K562 (cell line): ENCODE data around the gene CHD3. TPM values are rescaled to one million over a fixed set of nuclear protein-coding genes. Genes with fewer than 3 reads are reported as not detected.

Source experiments
- DPF2 ChIP-seq: fragments of 450-650 bp; IDR thresholded peaks from 2 replicates; pipeline ENCODE4 v1.6.1; 2016
- EGR1 ChIP-seq: fragments of 450-650 bp; conservative IDR thresholded peaks from 2 replicates; pipeline ENCODE4 v1.6.1; 2017; ENCODE audit warnings: mild to moderate bottlenecking
- EWSR1 ChIP-seq: fragments of 450-650 bp; IDR thresholded peaks from 2 replicates; pipeline ENCODE4 v1.6.1; 2018; ENCODE audit warnings: borderline replicate concordance, mild to moderate bottlenecking, low read depth, moderate library complexity; ENCODE audit not compliant: partially characterized antibody
- FOXJ2 ChIP-seq: fragments of 200-800 bp; sonication (Bioruptor generic); IDR thresholded peaks from 2 replicates; pipeline ENCODE4 v1.6.1; 2016; ENCODE audit warnings: missing genetic modification characterization, missing compliant biosample characterization
- ILK ChIP-seq: fragments of 450-650 bp; IDR thresholded peaks from 2 replicates; pipeline ENCODE4 v1.6.1; 2016; ENCODE audit warnings: missing genetic modification characterization, low read depth, mild to moderate bottlenecking, missing compliant biosample characterization, moderate library complexity, borderline replicate concordance
- KAT2B ChIP-seq: IDR thresholded peaks from one replicate; pipeline ENCODE4 v1.6.1; 2012; ENCODE audit warnings: low read depth, mild to moderate bottlenecking, control low read depth, inconsistent platforms, low read length, moderate library complexity
- MYNN ChIP-seq, 2 experiments: sonication (generic); formaldehyde crosslinking in 1 of 2; IDR thresholded peaks; 2 replicates each; pipeline versions ENCODE4 v1.5.0 to v1.6.1; 2016 to 2020; ENCODE audit warnings: antibody characterized with exemption in 1 of 2, missing genetic modification reagents in 1 of 2
- NFIC ChIP-seq: fragments of 450-650 bp; IDR thresholded peaks from 2 replicates; pipeline ENCODE4 v1.6.1; 2017; ENCODE audit warnings: mild to moderate bottlenecking, inconsistent platforms
- RFX1 ChIP-seq: fragments of 450-650 bp; IDR thresholded peaks from 2 replicates; pipeline ENCODE4 v1.6.1; 2016; ENCODE audit warnings: mild to moderate bottlenecking, moderate library complexity
- SUPT5H ChIP-seq: fragments of 450-650 bp; IDR thresholded peaks from 2 replicates; pipeline ENCODE4 v1.6.1; 2016
- ZNF217 ChIP-seq: sonication (generic); formaldehyde crosslinking; IDR thresholded peaks from 2 replicates; pipeline ENCODE4 v1.8.0; 2022; ENCODE audit warnings: mild to moderate bottlenecking, missing genetic modification reagents
- ZNF232 ChIP-seq: sonication (generic); formaldehyde crosslinking; IDR thresholded peaks from 2 replicates; pipeline ENCODE4 v1.8.0; 2022; ENCODE audit warnings: mild to moderate bottlenecking, missing genetic modification reagents
- polyA plus RNA-seq, 8 experiments: library from polyadenylated mRNA; depleted of rRNA in 4 of 8; stranded (reverse) in 5 of 8; unstranded in 3 of 8; fragments of >200 nt; fragmentation: Nextera tagmentation in 2 of 8; fragmentation: Illumina TruSeq in 1 of 8; extraction: Ambion mirVana in 2 of 8; extraction: Trizol in 1 of 8; gene quantifications; 2 replicates each; pipeline versions ENCODE4 v1.2.1 to v1.2.3, GENCODE V29; 2011 to 2014; ENCODE audit warnings: inconsistent platforms in 1 of 8, missing spikeins in 1 of 8
- total RNA-seq, 7 experiments: library from RNA; depleted of rRNA in 6 of 7; stranded (reverse); fragments of >200 nt in 6 of 7; fragmentation: Illumina TruSeq in 2 of 7; extraction: Trizol in 2 of 7; gene quantifications; 2 replicates each; pipeline versions ENCODE4 v1.2.1 to v1.2.3, GENCODE V29; 2011 to 2021; ENCODE audit warnings: low replicate concordance in 1 of 7
- TF ChIP-seq, protein P1 (sequence below): fragments of 450-650 bp; IDR thresholded peaks from 2 replicates; pipeline ENCODE4 v1.6.1; 2017; ENCODE audit warnings: antibody characterized with exemption
- TF ChIP-seq, protein P2 (sequence below): fragments of 250-450 bp; sonication (Bioruptor Pico); IDR thresholded peaks from 2 replicates; pipeline ENCODE4 v1.4.0; 2020; ENCODE audit warnings: borderline replicate concordance
- TF ChIP-seq, protein P3 (sequence below): fragments of 450-650 bp; IDR thresholded peaks from 2 replicates; pipeline ENCODE4 v1.6.1; 2016; ENCODE audit warnings: low read depth

CHD3 gene
- total and polyA plus RNA-seq, 9 of the 15 experiments (the other 6 are each of a cell fraction or from before 2014, with no cell fraction given): 0.39 to 38.2 (median 21.2) TPM

DNA sequence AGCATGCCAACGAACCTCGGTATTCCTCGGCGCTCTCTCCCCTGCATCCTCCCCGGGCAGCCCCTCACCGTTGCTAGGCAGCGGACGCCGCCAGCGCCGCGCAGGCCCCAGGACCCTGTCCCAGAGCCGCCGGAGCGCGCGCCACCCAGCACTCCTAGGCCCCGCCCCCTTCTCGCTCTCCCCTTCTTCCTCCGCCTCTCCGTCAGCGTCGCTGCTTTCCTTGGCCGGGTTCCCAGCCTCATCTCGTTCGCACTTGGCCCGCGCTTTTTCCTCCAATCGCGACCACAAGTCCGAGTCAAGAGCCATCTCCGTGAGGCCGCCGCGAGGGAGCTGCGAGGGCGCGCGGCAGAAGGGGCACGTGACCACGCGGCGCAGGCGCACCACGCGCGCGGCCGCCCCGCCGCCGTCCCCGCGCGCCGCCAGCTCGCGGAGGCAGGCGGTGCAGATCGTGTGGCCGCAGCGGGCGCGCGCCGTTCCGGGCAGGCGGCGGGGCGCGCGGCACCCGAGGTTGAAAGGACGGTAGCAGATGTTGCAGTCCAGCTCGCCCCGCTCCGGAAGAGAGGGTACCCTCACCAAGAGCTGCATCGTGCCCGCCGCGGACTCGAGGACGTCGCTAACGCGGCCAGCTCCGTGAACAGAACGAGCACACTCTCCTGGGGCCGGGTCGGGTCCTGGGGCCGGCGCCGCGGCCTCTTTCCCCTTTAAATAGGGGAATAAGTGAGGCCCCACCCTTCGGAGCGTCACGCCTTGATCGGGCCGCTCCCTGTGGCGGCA is 27.2 kb downstream of the CHD3 start, which contains the start of gene RNF227 (continued):
- TF ChIP-seq EGR1: peak; percentile 80
- no peak for TF ChIP-seq ILK (tag)
- TF ChIP-seq DPF2: no peak
- no peak for TF ChIP-seq FOXJ2 (tag)
- TF ChIP-seq, protein P1, sequence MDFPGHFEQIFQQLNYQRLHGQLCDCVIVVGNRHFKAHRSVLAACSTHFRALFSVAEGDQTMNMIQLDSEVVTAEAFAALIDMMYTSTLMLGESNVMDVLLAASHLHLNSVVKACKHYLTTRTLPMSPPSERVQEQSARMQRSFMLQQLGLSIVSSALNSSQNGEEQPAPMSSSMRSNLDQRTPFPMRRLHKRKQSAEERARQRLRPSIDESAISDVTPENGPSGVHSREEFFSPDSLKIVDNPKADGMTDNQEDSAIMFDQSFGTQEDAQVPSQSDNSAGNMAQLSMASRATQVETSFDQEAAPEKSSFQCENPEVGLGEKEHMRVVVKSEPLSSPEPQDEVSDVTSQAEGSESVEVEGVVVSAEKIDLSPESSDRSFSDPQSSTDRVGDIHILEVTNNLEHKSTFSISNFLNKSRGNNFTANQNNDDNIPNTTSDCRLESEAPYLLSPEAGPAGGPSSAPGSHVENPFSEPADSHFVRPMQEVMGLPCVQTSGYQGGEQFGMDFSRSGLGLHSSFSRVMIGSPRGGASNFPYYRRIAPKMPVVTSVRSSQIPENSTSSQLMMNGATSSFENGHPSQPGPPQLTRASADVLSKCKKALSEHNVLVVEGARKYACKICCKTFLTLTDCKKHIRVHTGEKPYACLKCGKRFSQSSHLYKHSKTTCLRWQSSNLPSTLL: no peak
- no peak for TF ChIP-seq KAT2B
- no peak for TF ChIP-seq SUPT5H
- TF ChIP-seq EWSR1: no peak
- TF ChIP-seq, protein P2, sequence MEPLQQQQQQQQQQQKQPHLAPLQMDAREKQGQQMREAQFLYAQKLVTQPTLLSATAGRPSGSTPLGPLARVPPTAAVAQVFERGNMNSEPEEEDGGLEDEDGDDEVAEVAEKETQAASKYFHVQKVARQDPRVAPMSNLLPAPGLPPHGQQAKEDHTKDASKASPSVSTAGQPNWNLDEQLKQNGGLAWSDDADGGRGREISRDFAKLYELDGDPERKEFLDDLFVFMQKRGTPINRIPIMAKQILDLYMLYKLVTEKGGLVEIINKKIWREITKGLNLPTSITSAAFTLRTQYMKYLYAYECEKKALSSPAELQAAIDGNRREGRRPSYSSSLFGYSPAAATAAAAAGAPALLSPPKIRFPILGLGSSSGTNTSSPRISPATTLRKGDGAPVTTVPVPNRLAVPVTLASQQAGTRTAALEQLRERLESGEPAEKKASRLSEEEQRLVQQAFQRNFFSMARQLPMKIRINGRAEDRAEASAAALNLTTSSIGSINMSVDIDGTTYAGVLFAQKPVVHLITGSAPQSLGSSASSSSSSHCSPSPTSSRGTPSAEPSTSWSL (CRISPR knock-in tag): peak; percentile 50; the same call in 1 of the 2 replicates
- TF ChIP-seq ZNF217: no peak
- TF ChIP-seq MYNN (IDR thresholded peaks at IDR 0.05): no peak
- no peak for TF ChIP-seq MYNN (CRISPR knock-in tag; IDR thresholded peaks at IDR 0.05)
- peak; percentile 94; the same call in 1 of the 2 replicates for TF ChIP-seq ZNF232 (CRISPR knock-in tag)
- TF ChIP-seq RFX1: peak; percentile 85
- TF ChIP-seq, protein P3, sequence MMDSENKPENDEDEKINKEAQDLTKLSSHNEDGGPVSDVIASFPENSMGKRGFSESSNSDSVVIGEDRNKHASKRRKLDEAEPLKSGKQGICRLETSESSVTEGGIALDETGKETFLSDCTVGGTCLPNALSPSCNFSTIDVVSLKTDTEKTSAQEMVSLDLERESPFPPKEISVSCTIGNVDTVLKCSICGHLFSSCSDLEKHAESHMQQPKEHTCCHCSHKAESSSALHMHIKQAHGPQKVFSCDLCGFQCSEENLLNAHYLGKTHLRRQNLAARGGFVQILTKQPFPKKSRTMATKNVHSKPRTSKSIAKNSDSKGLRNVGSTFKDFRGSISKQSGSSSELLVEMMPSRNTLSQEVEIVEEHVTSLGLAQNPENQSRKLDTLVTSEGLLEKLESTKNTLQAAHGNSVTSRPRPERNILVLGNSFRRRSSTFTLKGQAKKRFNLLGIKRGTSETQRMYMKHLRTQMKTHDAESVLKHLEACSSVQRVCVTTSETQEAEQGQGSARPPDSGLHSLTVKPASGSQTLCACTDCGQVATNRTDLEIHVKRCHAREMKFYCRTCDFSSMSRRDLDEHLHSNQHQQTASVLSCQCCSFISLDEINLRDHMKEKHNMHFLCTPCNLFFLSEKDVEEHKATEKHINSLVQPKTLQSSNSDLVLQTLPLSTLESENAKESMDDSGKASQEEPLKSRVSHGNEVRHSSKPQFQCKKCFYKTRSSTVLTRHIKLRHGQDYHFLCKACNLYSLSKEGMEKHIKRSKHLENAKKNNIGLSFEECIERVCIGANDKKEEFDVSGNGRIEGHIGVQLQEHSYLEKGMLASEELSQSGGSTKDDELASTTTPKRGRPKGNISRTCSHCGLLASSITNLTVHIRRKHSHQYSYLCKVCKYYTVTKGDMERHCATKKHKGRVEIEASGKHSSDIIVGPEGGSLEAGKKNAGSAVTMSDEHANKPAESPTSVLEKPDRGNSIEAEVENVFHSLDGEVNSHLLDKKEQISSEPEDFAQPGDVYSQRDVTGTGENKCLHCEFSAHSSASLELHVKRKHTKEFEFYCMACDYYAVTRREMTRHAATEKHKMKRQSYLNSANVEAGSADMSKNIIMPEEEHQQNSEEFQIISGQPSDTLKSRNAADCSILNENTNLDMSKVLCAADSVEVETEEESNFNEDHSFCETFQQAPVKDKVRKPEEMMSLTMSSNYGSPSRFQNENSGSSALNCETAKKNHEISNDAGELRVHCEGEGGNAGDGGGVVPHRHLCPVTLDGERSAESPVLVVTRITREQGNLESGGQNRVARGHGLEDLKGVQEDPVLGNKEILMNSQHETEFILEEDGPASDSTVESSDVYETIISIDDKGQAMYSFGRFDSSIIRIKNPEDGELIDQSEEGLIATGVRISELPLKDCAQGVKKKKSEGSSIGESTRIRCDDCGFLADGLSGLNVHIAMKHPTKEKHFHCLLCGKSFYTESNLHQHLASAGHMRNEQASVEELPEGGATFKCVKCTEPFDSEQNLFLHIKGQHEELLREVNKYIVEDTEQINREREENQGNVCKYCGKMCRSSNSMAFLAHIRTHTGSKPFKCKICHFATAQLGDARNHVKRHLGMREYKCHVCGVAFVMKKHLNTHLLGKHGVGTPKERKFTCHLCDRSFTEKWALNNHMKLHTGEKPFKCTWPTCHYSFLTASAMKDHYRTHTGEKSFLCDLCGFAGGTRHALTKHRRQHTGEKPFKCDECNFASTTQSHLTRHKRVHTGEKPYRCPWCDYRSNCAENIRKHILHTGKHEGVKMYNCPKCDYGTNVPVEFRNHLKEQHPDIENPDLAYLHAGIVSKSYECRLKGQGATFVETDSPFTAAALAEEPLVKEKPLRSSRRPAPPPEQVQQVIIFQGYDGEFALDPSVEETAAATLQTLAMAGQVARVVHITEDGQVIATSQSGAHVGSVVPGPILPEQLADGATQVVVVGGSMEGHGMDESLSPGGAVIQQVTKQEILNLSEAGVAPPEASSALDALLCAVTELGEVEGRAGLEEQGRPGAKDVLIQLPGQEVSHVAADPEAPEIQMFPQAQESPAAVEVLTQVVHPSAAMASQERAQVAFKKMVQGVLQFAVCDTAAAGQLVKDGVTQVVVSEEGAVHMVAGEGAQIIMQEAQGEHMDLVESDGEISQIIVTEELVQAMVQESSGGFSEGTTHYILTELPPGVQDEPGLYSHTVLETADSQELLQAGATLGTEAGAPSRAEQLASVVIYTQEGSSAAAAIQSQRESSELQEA: no peak
- TF ChIP-seq NFIC: peak; percentile 90
